LNCaP clone FGC (cell line): ENCODE data around the gene WASF1.
"Not testable (repeated sequence)": the region's sequence is repeated elsewhere in the genome, so short reads cannot be mapped to it uniquely, and the experiment has no call there.

ENCODE experiments used
- DNase-seq: peaks from one replicate; pipeline ENCODE4 v3.0.0-alpha.2; 2011; ENCODE audit warnings: low read depth
- H3K4me3 ChIP-seq: 2 replicates; pipeline ENCODE4 v1.5.1; 2011; ENCODE audit warnings: mild to moderate bottlenecking, low read depth, low read length, control low read depth
- CTCF ChIP-seq: IDR thresholded peaks from 2 replicates; pipeline ENCODE4 v1.5.1; 2012; ENCODE audit warnings: mild to moderate bottlenecking; ENCODE audit not compliant: control insufficient read depth, insufficient read depth; ENCODE audit errors: extremely low read depth

WASF1 gene

GRCh38 chr6:110137924-110138887 is 41.3 kb downstream of the WASF1 start:
- no peak overlapping the region for H3K4me3 ChIP-seq
- TF ChIP-seq CTCF: no peak
- no peak for DNase-seq

DNA sequence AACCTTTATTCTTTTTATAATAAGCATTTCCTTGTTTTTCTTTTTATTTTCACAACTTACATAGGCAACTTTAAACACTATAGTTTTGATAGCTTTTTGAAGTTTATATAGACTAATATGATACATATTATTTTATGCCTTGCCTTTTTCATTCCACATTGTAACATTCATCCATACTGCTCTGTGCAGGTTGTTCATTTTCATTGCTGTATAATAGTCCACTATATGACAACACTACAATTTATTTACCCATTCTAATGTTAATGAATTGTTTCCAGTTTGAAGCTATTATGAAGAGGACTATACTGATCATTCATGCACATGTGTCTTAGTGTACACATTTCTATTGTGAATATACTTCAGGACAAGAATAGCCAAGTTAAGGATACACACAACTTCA is 49.1 kb downstream of the WASF1 start:
- DNase-seq: no peak
- no peak overlapping the region for H3K4me3 ChIP-seq
- TF ChIP-seq CTCF: no peak

DNA sequence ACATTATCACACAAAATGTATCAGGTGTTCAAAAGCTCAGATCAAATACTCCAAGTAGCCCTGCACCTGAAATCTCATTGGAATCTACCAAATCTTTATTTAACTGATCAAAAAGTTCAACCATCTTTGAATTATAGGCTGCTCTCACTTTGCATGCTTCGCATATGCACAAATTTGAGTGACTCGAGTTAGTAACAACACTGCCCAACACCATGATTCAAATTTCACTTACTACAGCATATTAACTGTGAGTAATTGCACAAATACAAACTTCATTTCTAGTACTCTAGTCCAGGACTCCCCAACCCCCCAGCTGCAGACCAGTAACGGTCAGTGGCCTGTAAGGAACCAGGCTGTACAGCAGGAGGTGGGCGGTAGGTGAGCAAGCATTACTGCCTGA is 51.1 kb downstream of the WASF1 start:
- TF ChIP-seq CTCF: no peak
- no peak overlapping the region for H3K4me3 ChIP-seq
- DNase-seq: no peak

- peak; percentile 56 for DNase-seq
- no peak overlapping the region for H3K4me3 ChIP-seq
- TF ChIP-seq CTCF: no peak
These were observed 54.1 kb downstream of the WASF1 start for GRCh38 chr6:110125361-110125760.

- DNase-seq, H3K4me3 ChIP-seq: not testable (repeated sequence)
These were observed 57.8 kb downstream of the WASF1 start for GRCh38 chr6:110121655-110122054.

DNA sequence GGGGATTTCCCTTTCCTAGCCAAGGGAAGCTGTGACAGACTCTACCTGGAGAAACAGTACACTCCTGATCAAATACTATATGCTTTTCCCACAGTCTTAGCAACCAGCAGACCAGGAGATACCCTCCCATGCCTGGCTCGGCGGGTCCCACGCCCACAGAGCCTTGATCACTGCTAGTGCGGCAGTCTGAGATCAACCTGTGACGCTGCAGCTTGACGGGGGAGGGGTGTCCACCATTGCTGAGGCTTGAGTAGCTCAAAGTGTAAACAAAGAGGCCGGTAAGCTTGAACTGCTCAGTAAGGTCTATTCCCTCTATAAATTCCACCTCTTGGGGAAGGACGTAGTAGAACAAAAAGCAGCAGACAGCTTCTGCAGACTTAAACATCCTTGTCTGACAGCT is 63.2 kb downstream of the WASF1 start:
- no peak for TF ChIP-seq CTCF
- no peak for DNase-seq
- H3K4me3 ChIP-seq: no peak overlapping the region

- TF ChIP-seq CTCF: no peak
- no peak for DNase-seq
- H3K4me3 ChIP-seq: no peak overlapping the region
These were observed 65.5 kb downstream of the WASF1 start for GRCh38 chr6:110114004-110114403.
